Right lobe of liver (tissue), 6 donors: ENCODE results near the gene TBXAS1. TPM values are rescaled to one million over a fixed set of nuclear protein-coding genes. Genes with fewer than 3 reads are reported as not detected.

Source experiments
- ATAC-seq, 4 donors: fragments of 200-7000 bp; cut with Tn5 transposase; one replicate each; pipeline ENCODE4 v1.9.1; 2020; ENCODE audit warnings: mild to moderate bottlenecking in 4 of 4, moderate library complexity in 4 of 4
- DNase-seq, 3 donors: peaks; one replicate each; pipeline ENCODE4 v3.0.0-alpha.2; 2020
- H3K27ac ChIP-seq, 3 donors: fragments of 200-600 bp; one replicate each; pipeline ENCODE4 v1.8.0; 2022
- H3K27me3 ChIP-seq, 2 donors: fragments of 200-600 bp; one replicate each; pipeline ENCODE4 v1.8.0; 2022
- H3K36me3 ChIP-seq, 4 donors: fragments of 200-600 bp; sonication (generic) in 1 of 4; one replicate each; pipeline versions ENCODE4 v1.5.1 to v1.8.0; 2017 to 2022; ENCODE audit warnings: control low read depth in 1 of 4
- H3K4me1 ChIP-seq, 4 donors: fragments of 200-600 bp; sonication (generic) in 1 of 4; one replicate each; pipeline versions ENCODE4 v1.5.1 to v1.8.0; 2017 to 2022; ENCODE audit warnings: control low read depth in 1 of 4
- H3K4me3 ChIP-seq, 3 donors: fragments of 200-600 bp; one replicate each; pipeline ENCODE4 v1.8.0; 2022
- H3K9me3 ChIP-seq, 4 donors: fragments of 200-600 bp; sonication (generic) in 1 of 4; one replicate each; pipeline versions ENCODE4 v1.5.1 to v1.8.0; 2017 to 2022; ENCODE audit warnings: control low read depth in 1 of 4
- CTCF ChIP-seq, 4 donors: fragments of 200-600 bp in 3 of 4; fragments of 450-650 bp in 1 of 4; IDR thresholded peaks; one replicate each; pipeline versions ENCODE4 v1.5.1 to v1.8.0; 2016 to 2022; ENCODE audit warnings: antibody characterized with exemption in 4 of 4, mild to moderate bottlenecking in 2 of 4
- POLR2A ChIP-seq: fragments of 450-650 bp; IDR thresholded peaks from one replicate; pipeline ENCODE4 v1.6.1; 2017; ENCODE audit warnings: antibody characterized with exemption, mild to moderate bottlenecking
- WGBS: methylation state at CpG from one replicate; pipeline ENCODE4 v1.1.6; 2018; ENCODE audit warnings: low coverage, low lambda C conversion rate; ENCODE audit not compliant: insufficient coverage; ENCODE audit errors: missing lambda C conversion rate; 5-methylcytosine and 5-hydroxymethylcytosine counted together
- intact Hi-C, 2 donors: fragments of 100-400 bp; cut with DNase I; formaldehyde crosslinking; loops; one replicate each; pipeline versions ENCODE4 v1.11.2 to v1.14.1; 2022
- total RNA-seq, 6 experiments: library from RNA; depleted of rRNA in 2 of 6; stranded (reverse); fragments of >200 nt in 2 of 6; fragmentation: NEBNext Ultra II Directional in 3 of 6; extraction: Animal tissue kit (Norgen Biotek cat#: 25700) in 3 of 6; gene quantifications; one replicate each; pipeline versions ENCODE4 v1.1.0 to v1.2.4, GENCODE V29; 2016 to 2023
- donor health status: DM: no; HTN: yes; CAD: no.
- donor health status: DM: no; HTN: no; CAD: no.
- donor health status: DM: no; HTN: no; CAD: no.
- donor health status: DM: no; HTN: yes; CAD: no.
- donor health status: DM: no; HTN: yes; CAD: no.

Gene TBXAS1
- total RNA-seq, 6 experiments from 2014 or later: 7.6 to 15.6 (median 12.2) TPM

- Histone ChIP-seq H3K27ac (no peak overlapping the region), H3K9me3 (no peaks in the 10 kb centered on the region), H3K4me3 (no peak overlapping the region), H3K27me3 (no peaks in the 10 kb centered on the region), H3K4me1 (peaks cover 0 to 8% (median 2%) of the 10 kb centered on the region in 4 donors), H3K36me3 (peaks cover 0 to 15% (median 1%) of the 10 kb centered on the region in 4 donors)
- ATAC-seq (no peak), DNase-seq (no peak)
- TF ChIP-seq POLR2A: no peak
- no peak for TF ChIP-seq CTCF (IDR thresholded peaks at IDR 0.05)
- 100% methylated on average over 3 of the region's 8 CpGs for WGBS
- intact Hi-C loops: no loop called here
Measured at GRCh38 chr7:140021603-140022002, 192.5 kb downstream of the TBXAS1 start.

- H3K27me3 ChIP-seq: no peaks in the 10 kb centered on the region
- intact Hi-C loops: no loop called here
- H3K9me3 ChIP-seq: no peaks in the 10 kb centered on the region
- no peak overlapping the region for H3K27ac ChIP-seq
- DNase-seq: peak in 1 of 3 donors; percentile 56
- WGBS: 46% methylated on average over 3 of the region's 7 CpGs
- peaks cover 0 to 15% (median 6%) of the 10 kb centered on the region in 4 donors for H3K36me3 ChIP-seq
- peak; percentile 58 to 80 (median 66) for ATAC-seq
- no peak for TF ChIP-seq POLR2A
- TF ChIP-seq CTCF (IDR thresholded peaks at IDR 0.05): no peak
- H3K4me3 ChIP-seq: no peak overlapping the region
- peaks cover 0 to 8% (median 2%) of the 10 kb centered on the region in 4 donors for H3K4me1 ChIP-seq
Measured at GRCh38 chr7:140022582-140023211, 193.6 kb downstream of the TBXAS1 start.

- no peaks in the 10 kb centered on the region for H3K27me3 ChIP-seq
- 54% methylated on average over 4 of the region's 6 CpGs for WGBS
- TF ChIP-seq POLR2A (no peak), CTCF (IDR thresholded peaks at IDR 0.05) (no peak)
- peak in 1 of 3 donors; percentile 32 for DNase-seq
- H3K27ac ChIP-seq: no peak overlapping the region
- peaks cover 0 to 15% (median 6%) of the 10 kb centered on the region in 4 donors for H3K36me3 ChIP-seq
- H3K9me3 ChIP-seq: no peaks in the 10 kb centered on the region
- peaks cover 0 to 8% (median 2%) of the 10 kb centered on the region in 4 donors for H3K4me1 ChIP-seq
- no peak for ATAC-seq
- H3K4me3 ChIP-seq: no peak overlapping the region
- intact Hi-C loops: no loop called here
Measured at GRCh38 chr7:140023728-140024127, 194.7 kb downstream of the TBXAS1 start.

GRCh38 chr7:140024585-140024984 lies 195.5 kb downstream of the TBXAS1 start:
- H3K4me1 ChIP-seq: peaks cover 0 to 8% (median 2%) of the 10 kb centered on the region in 4 donors
- H3K4me3 ChIP-seq: no peak overlapping the region
- intact Hi-C loops: no loop called here
- ATAC-seq (no peak), DNase-seq (peak in 1 of 3 donors; percentile 31)
- no peaks in the 10 kb centered on the region for H3K9me3 ChIP-seq
- no peak overlapping the region for H3K27ac ChIP-seq
- no peaks in the 10 kb centered on the region for H3K27me3 ChIP-seq
- H3K36me3 ChIP-seq: peaks cover 0 to 15% (median 6%) of the 10 kb centered on the region in 4 donors
- TF ChIP-seq POLR2A: no peak
- no peak for TF ChIP-seq CTCF (IDR thresholded peaks at IDR 0.05)
- 60% methylated on average over 4 of the region's 18 CpGs for WGBS
